GM10847 (cell line): Measurements from ENCODE around the gene RPL7A.

ENCODE experiments used
- POLR2A ChIP-seq: IDR thresholded peaks from 2 replicates; pipeline ENCODE4 v1.6.1; 2011; ENCODE audit not compliant: insufficient read length; ENCODE audit errors: extremely low read depth

Gene RPL7A

GRCh38 chr9:133323211-133323610 lies 24.8 kb upstream of the RPL7A start:
- TF ChIP-seq POLR2A, result no peak

GRCh38 chr9:133323991-133324703 lies 23.9 kb upstream of the RPL7A start:
- no peak for TF ChIP-seq POLR2A

- TF ChIP-seq POLR2A, result no peak
These were observed 20.1 kb upstream of the RPL7A start for GRCh38 chr9:133327834-133328484.

- TF ChIP-seq POLR2A, result no peak
These were observed 16.8 kb upstream of the RPL7A start for GRCh38 chr9:133331221-133331620.

- no peak for TF ChIP-seq POLR2A
These were observed 16.2 kb upstream of the RPL7A start for GRCh38 chr9:133331641-133332380.

GRCh38 chr9:133332381-133332730 lies 15.7 kb upstream of the RPL7A start:
- no peak for TF ChIP-seq POLR2A

- no peak for TF ChIP-seq POLR2A
These were observed 15.0 kb upstream of the RPL7A start for GRCh38 chr9:133333011-133333410.

- no peak for TF ChIP-seq POLR2A
These were observed 14.5 kb upstream of the RPL7A start for GRCh38 chr9:133333566-133333965.

- no peak for TF ChIP-seq POLR2A
These were observed 13.9 kb upstream of the RPL7A start for GRCh38 chr9:133334161-133334560.

- peak; percentile 73 for TF ChIP-seq POLR2A
These were observed 11.8 kb upstream of the RPL7A start, which contains the start of gene SURF6 for GRCh38 chr9:133335924-133336811. TSS of gene SURF6 (minus strand) at chr9:133336188. CDS start at chr9:133336132, 56 bp downstream.

GRCh38 chr9:133339641-133340040 lies 8.4 kb upstream of the RPL7A start:
- no peak for TF ChIP-seq POLR2A

GRCh38 chr9:133340256-133340655 lies 7.8 kb upstream of the RPL7A start:
- no peak for TF ChIP-seq POLR2A

GRCh38 chr9:133340916-133341315 lies 7.1 kb upstream of the RPL7A start:
- no peak for TF ChIP-seq POLR2A

- no peak for TF ChIP-seq POLR2A
These were observed 6.5 kb upstream of the RPL7A start for GRCh38 chr9:133341369-133342068.

GRCh38 chr9:133342069-133342406 lies 6.0 kb upstream of the RPL7A start:
- no peak for TF ChIP-seq POLR2A

- no peak for TF ChIP-seq POLR2A
These were observed 5.4 kb upstream of the RPL7A start for GRCh38 chr9:133342570-133342969.
